Common myeloid progenitor, CD34-positive (primary cell): Measurements from ENCODE around the gene UCN2.

Source experiments
- CTCF ChIA-PET: fragments of 350-600 bp; sonication (Branson Sonifier 250); formaldehyde crosslinking; loops from one replicate; lab custom pipeline; 2021; ENCODE audit warnings: antibody characterized with exemption; lab: Charles Lee
- POLR2A ChIA-PET: fragments of 350-600 bp; sonication (Branson Sonifier 250); formaldehyde crosslinking; loops from one replicate; lab custom pipeline; 2021; ENCODE audit warnings: antibody characterized with exemption; lab: Charles Lee
- DNase-seq, 3 donors: peaks; one replicate each; pipeline versions ENCODE4 v3.0.0 to v3.0.0-alpha.2; 2013
- H3K27ac ChIP-seq, 2 experiments: 1 replicate in 1 of 2; 2 replicates in 1 of 2; pipeline ENCODE4 v1.7.0; 2013; ENCODE audit warnings: inconsistent platforms in 2 of 2, low read length in 2 of 2, mild to moderate bottlenecking in 2 of 2, low read depth in 1 of 2, moderate library complexity in 1 of 2; ENCODE audit not compliant: severe bottlenecking in 2 of 2, insufficient read depth in 1 of 2, poor library complexity in 1 of 2
- H3K27me3 ChIP-seq, 5 experiments: replicated peaks in 2 of 5; 1 replicate in 3 of 5; 2 replicates in 2 of 5; pipeline versions ENCODE4 v1.6.1 to v1.7.0; 2013; ENCODE audit warnings: low read length in 4 of 5, mild to moderate bottlenecking in 2 of 5, moderate library complexity in 2 of 5, inconsistent platforms in 1 of 5; ENCODE audit not compliant: insufficient read depth in 5 of 5, control insufficient read depth in 4 of 5
- H3K36me3 ChIP-seq, 4 experiments: 1 replicate in 2 of 4; 2 replicates in 2 of 4; pipeline versions ENCODE4 v1.6.1 to v1.7.0; 2013; ENCODE audit warnings: low read length in 3 of 4, control low read depth in 1 of 4, mild to moderate bottlenecking in 1 of 4; ENCODE audit not compliant: control insufficient read depth in 4 of 4, insufficient read depth in 4 of 4
- H3K4me1 ChIP-seq, 4 experiments: 1 replicate in 3 of 4; 2 replicates in 1 of 4; pipeline versions ENCODE4 v1.6.1 to v1.7.1; 2013; ENCODE audit warnings: low read length in 3 of 4, mild to moderate bottlenecking in 3 of 4, control low read depth in 1 of 4, inconsistent platforms in 1 of 4, moderate library complexity in 1 of 4; ENCODE audit not compliant: control insufficient read depth in 4 of 4, insufficient read depth in 4 of 4; ENCODE audit errors: control extremely low read depth in 1 of 4
- H3K4me3 ChIP-seq, 7 experiments: 1 replicate in 4 of 7; 2 replicates in 3 of 7; pipeline versions ENCODE4 v1.5.1 to v1.7.0; 2013; ENCODE audit warnings: mild to moderate bottlenecking in 7 of 7, low read length in 6 of 7, moderate library complexity in 6 of 7, inconsistent platforms in 2 of 7, low read depth in 2 of 7, control low read depth in 1 of 7; ENCODE audit not compliant: insufficient read depth in 4 of 7, control insufficient read depth in 1 of 7; ENCODE audit errors: extremely low read depth in 1 of 7
- H3K9me3 ChIP-seq, 5 experiments: 1 replicate in 4 of 5; 2 replicates in 1 of 5; pipeline versions ENCODE4 v1.6.1 to v1.7.1; 2013; ENCODE audit warnings: low read length in 4 of 5, mild to moderate bottlenecking in 2 of 5, inconsistent platforms in 1 of 5, low read depth in 1 of 5, moderate library complexity in 1 of 5; ENCODE audit not compliant: control insufficient read depth in 4 of 5, insufficient read depth in 2 of 5; ENCODE audit errors: control extremely low read depth in 1 of 5
- WGBS: methylation state at CpG from one replicate; pipeline ENCODE4 v1.1.5; 2013; ENCODE audit not compliant: insufficient coverage; 5-methylcytosine and 5-hydroxymethylcytosine counted together

Gene UCN2

DNA sequence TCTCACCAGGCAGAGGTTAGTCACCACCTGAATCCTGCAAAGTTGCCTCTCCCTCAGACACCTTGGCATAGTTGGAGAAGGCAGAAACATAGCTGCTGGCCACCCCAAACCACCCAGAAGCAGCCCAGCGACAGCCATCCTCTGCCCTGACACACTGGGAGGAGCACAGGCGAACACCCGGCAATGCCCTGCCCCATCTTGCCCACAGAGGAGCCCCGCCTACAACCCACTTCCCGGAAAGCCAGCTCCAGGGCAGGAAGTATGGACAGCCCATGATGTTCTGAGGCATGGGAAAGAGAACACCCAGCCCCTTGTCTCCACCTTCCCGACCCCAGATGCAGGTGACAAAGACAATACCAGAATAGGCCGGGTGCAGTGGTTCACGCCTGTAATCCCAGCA is 47.0 kb downstream of the UCN2 start:
- WGBS = 95% methylated on average over 7 of the region's 8 CpGs
- POLR2A ChIA-PET = no interaction called here
- H3K4me3 ChIP-seq = no peak overlapping the region

DNA sequence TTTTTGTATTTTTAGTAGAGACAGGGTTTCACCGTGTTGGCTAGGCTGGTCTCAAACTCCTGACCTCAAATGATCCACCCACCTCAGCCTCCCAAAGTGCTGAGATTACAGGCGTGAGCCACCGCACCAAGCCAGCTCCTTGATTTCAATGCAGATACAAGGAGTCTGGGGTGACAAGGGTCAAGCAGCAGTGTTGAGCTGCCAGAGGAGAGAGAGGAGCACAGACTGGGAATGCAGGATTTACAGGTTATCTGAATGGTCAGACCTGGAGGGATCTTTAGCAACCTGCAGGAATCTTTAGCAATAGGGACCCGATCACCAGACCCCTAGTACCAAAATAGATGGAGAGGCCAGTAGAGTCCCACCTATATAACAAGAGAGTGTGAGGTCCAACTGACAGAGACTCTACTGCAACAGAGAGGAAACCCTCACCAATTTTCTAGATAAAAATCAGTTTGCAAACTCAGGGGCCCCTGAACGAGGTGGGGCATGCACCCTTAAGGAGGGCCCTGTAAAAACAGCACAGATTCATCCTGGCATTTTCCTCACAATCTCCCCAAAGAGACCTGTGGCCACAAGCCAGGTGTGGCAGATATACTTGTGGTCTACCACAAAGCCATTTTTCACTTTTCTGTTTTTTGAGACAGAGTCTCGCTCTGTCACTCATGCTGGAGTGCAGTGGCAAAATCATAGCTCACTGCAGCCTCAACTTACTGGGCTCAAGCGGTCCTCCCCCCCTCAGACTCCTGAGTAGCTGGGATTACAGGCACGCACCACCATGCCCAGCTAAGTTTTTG is 49.0 kb downstream of the UCN2 start:
- no peak overlapping the region for H3K27ac ChIP-seq
- ChIA-PET POLR2A (interaction anchor here (1.2 kb wide), 1 partner anchor 9 kb away, joined by 3 read pairs; no protein-coding TSS in a partner anchor), CTCF (interaction anchor here (1.1 to 1.3 kb wide), 3 partner anchors 9 to 78 kb away, joined by 3 to 5 read pairs (median 3); no protein-coding TSS in a partner anchor)
- H3K36me3 ChIP-seq = peaks cover 0 to 3% (median 0%) of the 10 kb centered on the region in 4 experiments
- 67% methylated on average over 6 of the region's 8 CpGs for WGBS
- no peaks in the 10 kb centered on the region for H3K9me3 ChIP-seq
- H3K27me3 ChIP-seq = no peaks in the 10 kb centered on the region
- no peak overlapping the region for H3K4me3 ChIP-seq
- peaks cover 0 to 40% (median 17%) of the 10 kb centered on the region in 4 experiments for H3K4me1 ChIP-seq
- peak in 1 of 3 donors; percentile 7 for DNase-seq

More for the DNA sequence above, 47.0 kb downstream of the UCN2 start:
- Histone ChIP-seq H3K27ac (no peak overlapping the region), H3K9me3 (no peaks in the 10 kb centered on the region), H3K4me1 (peaks cover 0 to 46% (median 18%) of the 10 kb centered on the region in 4 experiments), H3K27me3 (no peaks in the 10 kb centered on the region), H3K36me3 (peaks cover 0 to 3% (median 1%) of the 10 kb centered on the region in 4 experiments)
- no peak for DNase-seq
- CTCF ChIA-PET = no interaction called here
